Loucy (cell line): ENCODE data around the gene NAA35.
"Not testable (repeated sequence)": the region's sequence is repeated elsewhere in the genome, so short reads cannot be mapped to it uniquely, and the experiment has no call there.

ENCODE experiments used
- H2AFZ ChIP-seq: fragments of 200-600 bp; sonication (generic); 2 replicates; pipeline ENCODE4 v1.6.0; 2016; ENCODE audit warnings: antibody characterized with exemption, mild to moderate bottlenecking, low read length, moderate library complexity
- H3F3A ChIP-seq: fragments of 200-600 bp; 2 replicates; pipeline ENCODE4 v1.6.0; 2016; ENCODE audit warnings: antibody characterized with exemption, low read depth, mild to moderate bottlenecking
- H3K27me3 ChIP-seq: fragments of 200-600 bp; sonication (generic); 2 replicates; pipeline ENCODE4 v1.6.1; 2014; ENCODE audit warnings: low read length, mild to moderate bottlenecking; ENCODE audit not compliant: insufficient read depth, poor library complexity, severe bottlenecking
- H3K36me3 ChIP-seq: fragments of 200-600 bp; sonication (generic); 2 replicates; pipeline ENCODE4 v1.6.1; 2016; ENCODE audit warnings: low read length; ENCODE audit not compliant: insufficient read depth
- H3K4me1 ChIP-seq: fragments of 200-600 bp; sonication (generic); 2 replicates; pipeline ENCODE4 v1.5.1; 2014; ENCODE audit warnings: low read length, mild to moderate bottlenecking; ENCODE audit not compliant: insufficient read depth, poor library complexity, severe bottlenecking
- H3K4me2 ChIP-seq: fragments of 200-600 bp; sonication (generic); 2 replicates; pipeline ENCODE4 v1.6.0; 2014; ENCODE audit warnings: antibody characterized with exemption, low read length, low read depth, mild to moderate bottlenecking; ENCODE audit not compliant: poor library complexity, severe bottlenecking
- H3K4me3 ChIP-seq: fragments of 200-600 bp; sonication (generic); 2 replicates; pipeline ENCODE4 v1.5.1; 2014; ENCODE audit warnings: low read length, mild to moderate bottlenecking, mixed read lengths; ENCODE audit not compliant: poor library complexity, severe bottlenecking
- H3K79me2 ChIP-seq: fragments of 200-600 bp; sonication (generic); 2 replicates; pipeline ENCODE4 v1.6.1; 2014; ENCODE audit warnings: low read length; ENCODE audit not compliant: insufficient read depth
- H3K9ac ChIP-seq: fragments of 200-600 bp; sonication (generic); 2 replicates; pipeline ENCODE4 v1.6.0; 2014; ENCODE audit warnings: mild to moderate bottlenecking, low read depth, low read length, moderate library complexity; ENCODE audit not compliant: poor library complexity, severe bottlenecking
- H3K9me2 ChIP-seq: fragments of 200-600 bp; sonication (generic); replicated peaks from 2 replicates; pipeline ENCODE4 v1.6.1; 2016; ENCODE audit warnings: low read depth, low read length, mixed read lengths
- H3K9me3 ChIP-seq: fragments of 200-600 bp; sonication (generic); 2 replicates; pipeline ENCODE4 v1.6.1; 2014; ENCODE audit warnings: mild to moderate bottlenecking, antibody characterized with exemption, low read length, low read depth; ENCODE audit not compliant: insufficient read depth
- H4K20me1 ChIP-seq: fragments of 200-600 bp; sonication (generic); 2 replicates; pipeline ENCODE4 v1.6.0; 2014; ENCODE audit warnings: antibody characterized with exemption, low read length, mild to moderate bottlenecking; ENCODE audit not compliant: insufficient read depth, poor library complexity, severe bottlenecking
- EZH2phosphoT487 ChIP-seq: fragments of 200-600 bp; IDR thresholded peaks from 2 replicates; pipeline ENCODE4 v1.6.1; 2018; ENCODE audit warnings: antibody characterized with exemption, mild to moderate bottlenecking, moderate library complexity, borderline replicate concordance
- TF ChIP-seq, protein P1 (sequence below): fragments of 200-600 bp; sonication (generic); conservative IDR thresholded peaks from 2 replicates; pipeline ENCODE4 v1.5.1; 2014; ENCODE audit warnings: mild to moderate bottlenecking, antibody characterized with exemption, low read length

The NAA35 gene

DNA sequence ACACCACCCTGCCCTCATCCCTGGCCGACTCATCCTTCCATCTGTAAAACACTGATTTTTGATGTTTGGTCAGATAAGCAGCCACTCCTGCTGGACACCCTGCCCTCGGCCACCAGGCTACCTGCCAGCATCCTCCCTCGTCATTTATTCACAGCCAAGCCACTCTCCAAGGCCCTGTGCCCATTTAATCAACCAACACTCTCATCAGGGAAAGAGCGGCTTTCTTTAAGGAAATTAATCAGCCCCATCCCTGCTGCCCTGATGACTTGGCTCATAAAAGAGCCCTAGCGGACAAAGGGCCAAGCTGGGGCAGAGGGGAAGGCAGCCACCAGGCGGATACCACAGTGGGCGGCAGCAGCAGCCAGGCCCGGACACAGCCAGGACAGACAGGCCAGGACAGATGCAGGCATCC is 106.0 kb downstream of the NAA35 start:
- Histone ChIP-seq H3F3A (no peaks in the 10 kb centered on the region), H2AFZ (no peak overlapping the region), H4K20me1 (no peaks in the 10 kb centered on the region), H3K4me2 (no peak overlapping the region), H3K9me3 (no peaks in the 10 kb centered on the region), H3K27me3 (no peaks in the 10 kb centered on the region), H3K9ac (no peak overlapping the region), H3K4me3 (no peak overlapping the region), H3K36me3 (no peaks in the 10 kb centered on the region), H3K4me1 (no peaks in the 10 kb centered on the region), H3K79me2 (no peaks in the 10 kb centered on the region), H3K9me2 (no peaks in the 10 kb centered on the region)
- no peak for TF ChIP-seq EZH2phosphoT487
- TF ChIP-seq, protein P1, sequence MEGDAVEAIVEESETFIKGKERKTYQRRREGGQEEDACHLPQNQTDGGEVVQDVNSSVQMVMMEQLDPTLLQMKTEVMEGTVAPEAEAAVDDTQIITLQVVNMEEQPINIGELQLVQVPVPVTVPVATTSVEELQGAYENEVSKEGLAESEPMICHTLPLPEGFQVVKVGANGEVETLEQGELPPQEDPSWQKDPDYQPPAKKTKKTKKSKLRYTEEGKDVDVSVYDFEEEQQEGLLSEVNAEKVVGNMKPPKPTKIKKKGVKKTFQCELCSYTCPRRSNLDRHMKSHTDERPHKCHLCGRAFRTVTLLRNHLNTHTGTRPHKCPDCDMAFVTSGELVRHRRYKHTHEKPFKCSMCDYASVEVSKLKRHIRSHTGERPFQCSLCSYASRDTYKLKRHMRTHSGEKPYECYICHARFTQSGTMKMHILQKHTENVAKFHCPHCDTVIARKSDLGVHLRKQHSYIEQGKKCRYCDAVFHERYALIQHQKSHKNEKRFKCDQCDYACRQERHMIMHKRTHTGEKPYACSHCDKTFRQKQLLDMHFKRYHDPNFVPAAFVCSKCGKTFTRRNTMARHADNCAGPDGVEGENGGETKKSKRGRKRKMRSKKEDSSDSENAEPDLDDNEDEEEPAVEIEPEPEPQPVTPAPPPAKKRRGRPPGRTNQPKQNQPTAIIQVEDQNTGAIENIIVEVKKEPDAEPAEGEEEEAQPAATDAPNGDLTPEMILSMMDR, result no peak

DNA sequence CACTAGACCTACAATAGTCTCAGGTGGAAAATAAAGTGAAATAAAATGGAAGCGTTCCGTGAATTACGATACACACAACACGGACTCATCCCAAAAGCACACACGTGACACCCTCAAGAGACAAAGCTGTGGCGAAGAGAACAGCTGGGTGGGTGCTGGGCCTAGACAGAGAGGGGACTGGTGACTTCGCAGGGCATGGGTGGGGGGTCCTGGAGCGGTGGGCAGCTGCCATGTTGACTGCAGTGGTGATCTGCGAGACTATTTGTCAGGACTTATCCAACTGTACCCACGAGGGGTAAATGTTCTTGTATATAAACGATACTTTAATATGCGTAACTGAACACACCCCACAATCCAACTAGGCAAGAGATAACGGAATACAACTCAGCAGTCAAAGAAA is 106.4 kb downstream of the NAA35 start:
- no peaks in the 10 kb centered on the region for H3K4me1 ChIP-seq
- no peak overlapping the region for H3K4me3 ChIP-seq
- no peak overlapping the region for H2AFZ ChIP-seq
- no peaks in the 10 kb centered on the region for H3K79me2 ChIP-seq
- no peaks in the 10 kb centered on the region for H3K27me3 ChIP-seq
- H3K9me2 ChIP-seq, result no peaks in the 10 kb centered on the region
- no peak overlapping the region for H3K4me2 ChIP-seq
- H3K9ac ChIP-seq, result no peak overlapping the region
- no peaks in the 10 kb centered on the region for H3K36me3 ChIP-seq
- no peaks in the 10 kb centered on the region for H4K20me1 ChIP-seq
- no peak for TF ChIP-seq EZH2phosphoT487
- TF ChIP-seq, protein P1, result no peak
- no peaks in the 10 kb centered on the region for H3K9me3 ChIP-seq
- H3F3A ChIP-seq, result no peaks in the 10 kb centered on the region

GRCh38 chr9:86048018-86048742 is 107.2 kb downstream of the NAA35 start:
- not testable (repeated sequence) for H3K4me2 ChIP-seq, H3K9me2 ChIP-seq, H2AFZ ChIP-seq, H3K27me3 ChIP-seq, H3F3A ChIP-seq, H3K4me1 ChIP-seq, H3K79me2 ChIP-seq, H4K20me1 ChIP-seq, H3K9me3 ChIP-seq, H3K4me3 ChIP-seq, H3K36me3 ChIP-seq, H3K9ac ChIP-seq
